Measurements from ENCODE around the gene ZNF45. TPM values are rescaled to one million over a fixed set of nuclear protein-coding genes. Genes with fewer than 3 reads are reported as not detected.
A peak's percentile ranks its signal among the peaks of the same experiment; 100 is the strongest.

The ZNF45 gene
- total and polyA plus RNA-seq, 2 of the 4 experiments (the other 2 are of a cell fraction), result 7.6 to 18.1 TPM

GRCh38 chr19:43983544-43983911, 48.4 kb upstream of the ZNF45 start (continued):
- TF ChIP-seq CHD1 (IDR thresholded peaks at IDR 0.05; ENCODE audit: low read depth, low read length) (no peak), ELK1 (IDR thresholded peaks at IDR 0.05; ENCODE audit: borderline replicate concordance, low read depth, low read length) (no peak), SMC3 (IDR thresholded peaks at IDR 0.05; ENCODE audit: low read depth, low read length) (no peak), BHLHE40 (IDR thresholded peaks at IDR 0.05; ENCODE audit: low read depth, low read length) (no peak)

GRCh38 chr19:43976732-43977131, 41.6 kb upstream of the ZNF45 start:
- CTCF ChIA-PET, result no interaction called here
- no peak overlapping the region for H3K9ac ChIP-seq (ENCODE audit: low read depth, low read length)
- no peak overlapping the region for H2AK5ac ChIP-seq (ENCODE audit: low read depth, low read length)
- POLR2A ChIA-PET (ENCODE audit: unreplicated experiment), result no interaction called here
- no peak for DNase-seq
- H2AFZ ChIP-seq (replicated peaks; ENCODE audit: low read length, poor library complexity), result no peak overlapping the region
- no peak overlapping the region for H2BK15ac ChIP-seq (ENCODE audit: low read depth, low read length)
- H3K79me1 ChIP-seq (ENCODE audit: low read depth in 1 of 2, low read length in 2 of 2), result no peaks in the 10 kb centered on the region; a peak in 1 of 4 replicates
- ATAC-seq (ENCODE audit: low read depth), result no peak
- H3K36me3 ChIP-seq (ENCODE audit: control insufficient read depth, insufficient read depth, low read length), result no peaks in the 10 kb centered on the region
- TF ChIP-seq FOS (IDR thresholded peaks at IDR 0.05; ENCODE audit: low read depth, low read length), result no peak
- TF ChIP-seq CEBPB (IDR thresholded peaks at IDR 0.05; ENCODE audit: low read depth, low read length), result peak; percentile 10; the same call in 1 of the 2 replicates
- no peak overlapping the region for H3K4me2 ChIP-seq (ENCODE audit: low read depth, low read length)
- WGBS, 2 experiments (ENCODE audit: extremely low coverage in 2 of 2, insufficient read length in 1 of 2), result no CpG with 5 or more reads among the region's 1 CpG
- no peaks in the 10 kb centered on the region for H4K20me1 ChIP-seq (ENCODE audit: insufficient read depth, low read length)
- no peak overlapping the region for H3K27ac ChIP-seq (ENCODE audit: insufficient read depth, low read length)
- no peak overlapping the region for H4K8ac ChIP-seq (ENCODE audit: low read depth in 2 of 2, low read length in 2 of 2)
- H3K9me1 ChIP-seq (ENCODE audit: insufficient read depth, low read length), result no peaks in the 10 kb centered on the region
- intact Hi-C loops (cut with micrococcal nuclease) (no loop called here), dilution Hi-C loops (cut with HindIII; ENCODE audit: low sequenced_read_pairs, unreplicated experiment) (no loop called here), in situ Hi-C loops (cut with MboI; ENCODE audit: low sequenced_read_pairs) (no loop called here)
- no peaks in the 10 kb centered on the region for H3K4me1 ChIP-seq (ENCODE audit: control insufficient read depth, insufficient read depth, low read length)
- H3K4me3 ChIP-seq (ENCODE audit: insufficient read depth, low read depth, low read length), result no peak overlapping the region
- H2AK9ac ChIP-seq (replicated peaks; ENCODE audit: low read depth, low read length, poor library complexity), result no peak overlapping the region
- H3K56ac ChIP-seq (ENCODE audit: extremely low read depth, insufficient read depth, low read length), result no peak overlapping the region
- no peak overlapping the region for H2BK20ac ChIP-seq (ENCODE audit: low read depth, low read length)
- H2BK120ac ChIP-seq (ENCODE audit: low read depth, low read length), result no peak overlapping the region
- H3K9me3 ChIP-seq (ENCODE audit: control insufficient read depth, insufficient read depth, low read length), result peaks cover 18% of the 10 kb centered on the region
- H4K91ac ChIP-seq (ENCODE audit: insufficient read depth, low read depth, low read length), result no peak overlapping the region
- no peak overlapping the region for H4K5ac ChIP-seq (ENCODE audit: low read depth, low read length)
- no peak overlapping the region for H3K14ac ChIP-seq (replicated peaks; ENCODE audit: low read depth, low read length)
- H2BK5ac ChIP-seq (ENCODE audit: low read depth, low read length, poor library complexity, severe bottlenecking), result no peak overlapping the region
- no peak overlapping the region for H3K23ac ChIP-seq (ENCODE audit: low read depth, low read length)
- no peak overlapping the region for H3K4ac ChIP-seq (ENCODE audit: low read depth, low read length)
- H3K27me3 ChIP-seq (ENCODE audit: control insufficient read depth, insufficient read depth, low read length), result no peaks in the 10 kb centered on the region
- BruUV-seq (replicated peaks), result no TSS peak
- no peak overlapping the region for H3K18ac ChIP-seq (ENCODE audit: low read depth, low read length)
